ENCODE results near the gene RGS19. TPM values are rescaled to one million over a fixed set of nuclear protein-coding genes. Genes with fewer than 3 reads are reported as not detected.

The RGS19 gene
- total RNA-seq, 1 donor from 2014 or later, result 29.0 TPM

- DNase-seq (ENCODE audit: low spot score), result no peak
These were observed 28.9 kb downstream of the RGS19 start for GRCh38 chr20:64050261-64051032.

- no peak for DNase-seq (ENCODE audit: low spot score)
These were observed 29.4 kb downstream of the RGS19 start for GRCh38 chr20:64049878-64050260.

- DNase-seq (ENCODE audit: low spot score), result no peak
These were observed 30.0 kb downstream of the RGS19 start, which contains the start of gene SOX18 for GRCh38 chr20:64049060-64049877. Gene SOX18, minus strand, starts transcription at chr20:64049639. Its CDS starts 123 bp downstream, at chr20:64049516.

GRCh38 chr20:64048402-64049044 is 30.8 kb downstream of the RGS19 start:
- no peak for DNase-seq (ENCODE audit: low spot score)

- DNase-seq (ENCODE audit: low spot score), result no peak
These were observed 31.3 kb downstream of the RGS19 start for GRCh38 chr20:64047968-64048401.

GRCh38 chr20:64047046-64047389 is 32.3 kb downstream of the RGS19 start:
- DNase-seq (ENCODE audit: low spot score), result no peak

- DNase-seq (ENCODE audit: low spot score), result no peak
These were observed 33.8 kb downstream of the RGS19 start for GRCh38 chr20:64045346-64046011.

- DNase-seq (ENCODE audit: low spot score), result no peak
These were observed 34.7 kb downstream of the RGS19 start for GRCh38 chr20:64044484-64045247.

- DNase-seq (ENCODE audit: low spot score), result no peak
These were observed 35.5 kb downstream of the RGS19 start for GRCh38 chr20:64043768-64044167.

- DNase-seq (ENCODE audit: low spot score), result no peak
These were observed 37.1 kb downstream of the RGS19 start for GRCh38 chr20:64042054-64042781.

GRCh38 chr20:64041781-64042053 is 37.6 kb downstream of the RGS19 start:
- no peak for DNase-seq (ENCODE audit: low spot score)

- DNase-seq (ENCODE audit: low spot score), result no peak
These were observed 38.1 kb downstream of the RGS19 start for GRCh38 chr20:64041040-64041780.

- DNase-seq (ENCODE audit: low spot score), result no peak
These were observed 38.9 kb downstream of the RGS19 start for GRCh38 chr20:64040231-64041039.

- DNase-seq (ENCODE audit: low spot score), result no peak
These were observed 39.8 kb downstream of the RGS19 start for GRCh38 chr20:64039293-64040160.

- DNase-seq (ENCODE audit: low spot score), result peak; percentile 95
These were observed 40.6 kb downstream of the RGS19 start for GRCh38 chr20:64038565-64039292.

- DNase-seq (ENCODE audit: low spot score), result no peak
These were observed 41.1 kb downstream of the RGS19 start for GRCh38 chr20:64038224-64038564.

Measured in mesenteric fat pad (tissue), 1 donor.